Activated CD4-positive, alpha-beta T cell treated with anti-CD3 and anti-CD28 coated beads for 48 hours (primary cell): ENCODE results near the gene ADORA1.

ENCODE experiments used
- DNase-seq: peaks from one replicate; pipeline ENCODE4 v3.0.0-alpha.2; 2020

ADORA1 gene

GRCh38 chr1:203176273-203177035 is 48.9 kb downstream of the ADORA1 start:
- DNase-seq: no peak

- DNase-seq: no peak
Measured at GRCh38 chr1:203177036-203177405, 49.5 kb downstream of the ADORA1 start.

DNA sequence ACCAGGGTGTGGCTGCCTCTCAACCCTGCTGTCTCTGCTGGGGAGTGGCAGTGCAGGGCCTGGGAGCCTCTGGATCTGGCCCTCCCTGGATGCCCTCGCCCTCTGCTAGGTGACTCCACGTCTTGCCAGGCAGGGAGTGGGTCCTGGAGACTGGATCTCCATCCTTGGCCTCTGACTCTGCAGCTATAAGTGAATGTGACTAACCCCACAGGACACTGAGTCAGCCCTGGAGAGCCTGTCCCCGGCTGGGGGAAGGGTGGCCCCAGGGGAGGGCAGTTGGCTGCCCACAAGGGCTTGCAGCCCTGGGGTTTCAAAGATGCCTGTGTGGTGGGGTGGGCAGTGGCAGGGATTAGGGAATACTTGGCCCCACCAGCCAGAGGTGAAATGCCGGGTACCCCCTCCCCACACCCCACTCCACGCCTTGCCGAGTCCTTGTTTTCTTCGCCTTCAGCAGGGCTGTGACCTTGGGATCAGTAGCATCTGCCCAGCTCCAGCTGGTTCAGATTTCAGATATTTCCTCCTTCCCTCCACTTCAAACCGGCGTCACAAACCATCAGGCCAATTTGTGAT is 50.0 kb downstream of the ADORA1 start:
- DNase-seq: no peak

GRCh38 chr1:203178083-203178482 is 50.6 kb downstream of the ADORA1 start:
- DNase-seq: no peak

- DNase-seq: no peak
Measured at GRCh38 chr1:203178821-203179666, 51.5 kb downstream of the ADORA1 start.

DNA sequence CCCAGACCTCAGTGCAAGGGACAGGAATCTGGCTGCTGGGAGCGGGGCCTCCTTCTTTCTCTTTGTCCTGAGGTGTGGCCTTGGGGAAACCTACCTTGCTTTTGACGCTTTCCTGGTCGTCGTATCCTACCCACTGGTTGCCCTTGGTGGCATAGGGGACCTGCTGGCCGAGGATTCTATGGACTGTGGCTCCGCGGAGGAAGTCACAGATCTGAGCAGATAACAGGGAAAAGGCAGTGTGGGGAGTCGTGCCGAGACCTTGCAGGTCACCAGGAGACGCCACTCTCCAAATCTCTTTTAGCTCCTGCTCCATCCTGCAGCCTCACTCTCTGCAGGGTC is 52.1 kb downstream of the ADORA1 start:
- no peak for DNase-seq

DNA sequence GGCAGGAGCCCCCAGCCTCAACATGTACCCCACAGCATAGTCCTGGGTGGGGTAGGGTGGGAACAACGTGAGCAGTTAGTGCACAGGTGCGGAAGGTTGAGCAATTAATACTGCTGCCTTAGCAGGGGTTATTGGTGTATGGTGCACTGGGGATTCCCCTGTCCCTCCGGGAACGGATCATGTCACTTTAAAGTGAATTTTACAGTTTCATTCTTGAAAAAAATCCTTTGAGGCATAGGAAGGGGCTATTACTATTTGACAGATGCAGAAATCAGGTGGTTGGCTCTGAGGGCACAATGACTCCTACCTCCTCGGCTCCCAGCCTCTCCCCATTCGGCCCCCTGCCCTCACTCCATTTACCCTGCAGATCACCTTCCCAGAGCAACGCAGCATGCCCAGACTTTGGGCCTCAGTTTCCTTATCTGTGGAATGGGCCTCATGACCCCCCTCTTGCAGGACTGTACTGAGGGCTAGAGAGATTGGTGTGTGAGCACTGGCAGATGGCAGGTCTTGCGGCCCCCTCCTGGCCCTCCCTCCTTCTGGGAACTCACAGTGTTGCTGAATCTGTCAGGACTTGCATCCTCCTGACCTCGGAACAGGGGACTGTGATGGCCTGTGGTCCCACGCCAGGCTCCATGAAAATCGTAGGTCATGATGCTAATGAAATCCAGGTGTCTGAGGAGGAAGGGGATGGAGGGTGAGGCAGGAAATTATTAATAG is 53.2 kb downstream of the ADORA1 start:
- no peak for DNase-seq

DNA sequence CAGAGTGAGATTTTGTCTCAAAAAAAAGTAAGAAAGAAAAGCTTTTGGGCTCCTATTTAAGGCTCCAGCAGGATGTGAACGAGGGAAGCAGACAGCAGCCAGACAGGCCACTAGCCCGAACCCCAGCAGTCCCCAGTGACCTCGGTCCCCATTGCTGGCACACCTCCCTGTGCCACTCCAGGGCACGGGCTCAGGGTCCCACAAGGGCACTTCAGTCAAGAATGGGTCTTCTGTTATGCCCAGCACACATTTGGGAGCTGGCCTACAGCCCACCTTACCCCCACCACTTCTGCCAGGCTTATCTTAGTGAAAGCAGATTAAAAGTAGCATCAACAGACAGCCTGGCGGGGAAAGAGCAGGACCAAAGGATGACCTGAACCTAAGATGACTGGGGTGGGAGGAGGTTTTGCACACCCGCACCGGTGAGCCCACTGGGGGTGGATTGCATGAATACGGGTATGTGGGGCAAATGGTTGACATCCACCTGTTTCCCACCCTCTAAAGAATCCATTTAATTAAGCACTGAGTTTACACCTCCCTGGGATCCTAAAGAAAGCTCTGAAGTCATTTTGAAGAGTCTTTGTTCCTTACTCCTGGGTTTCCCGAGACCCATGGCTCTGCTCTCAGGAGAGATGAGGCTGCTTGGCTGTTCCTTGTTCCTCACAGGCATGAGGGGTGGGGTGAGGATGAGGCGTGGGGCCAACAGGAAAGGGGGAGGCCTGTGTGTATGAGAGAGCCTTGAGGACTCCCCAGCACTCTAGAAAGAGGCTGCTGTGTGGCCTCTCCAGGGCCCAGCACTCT is 54.3 kb downstream of the ADORA1 start:
- no peak for DNase-seq

GRCh38 chr1:203182387-203182953 is 54.9 kb downstream of the ADORA1 start:
- no peak for DNase-seq

DNA sequence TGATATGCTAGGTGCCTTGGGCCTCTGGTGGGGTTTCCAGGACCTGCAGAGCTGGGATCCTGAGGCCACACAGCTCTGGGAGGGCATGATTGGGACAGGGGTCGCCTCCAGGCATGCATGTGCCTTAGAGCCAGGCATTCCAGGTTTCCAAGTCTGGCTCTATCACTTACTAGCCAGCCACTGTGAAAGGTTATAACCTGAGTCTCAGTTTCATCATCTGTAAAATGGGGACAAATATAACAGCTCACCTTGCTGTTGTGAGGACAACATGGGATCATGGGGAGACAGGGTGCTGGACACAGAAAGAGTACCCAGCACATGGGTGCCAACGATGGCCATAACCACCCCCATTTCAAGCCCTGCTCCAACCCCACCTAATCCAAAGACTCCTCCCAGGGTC is 56.3 kb downstream of the ADORA1 start:
- no peak for DNase-seq

DNA sequence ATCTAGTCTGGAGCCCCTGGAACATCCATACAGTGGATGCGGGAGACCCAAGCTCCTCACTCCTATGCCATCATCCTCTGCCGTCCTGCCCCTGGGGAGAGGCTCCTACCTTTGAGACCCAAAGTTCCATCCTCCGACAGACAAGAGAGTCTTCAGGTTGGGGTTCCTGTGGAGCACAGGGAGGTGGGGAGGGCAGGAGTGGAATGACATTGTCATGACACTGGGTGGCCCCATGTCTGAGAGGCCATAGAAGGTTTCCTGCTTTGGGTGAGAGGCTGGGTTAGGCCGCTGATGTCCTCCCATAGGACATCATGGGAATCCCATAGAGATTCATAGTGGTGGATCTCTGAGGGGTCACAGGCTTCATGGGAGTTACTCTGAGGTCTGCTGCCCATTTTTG is 56.9 kb downstream of the ADORA1 start:
- no peak for DNase-seq

DNA sequence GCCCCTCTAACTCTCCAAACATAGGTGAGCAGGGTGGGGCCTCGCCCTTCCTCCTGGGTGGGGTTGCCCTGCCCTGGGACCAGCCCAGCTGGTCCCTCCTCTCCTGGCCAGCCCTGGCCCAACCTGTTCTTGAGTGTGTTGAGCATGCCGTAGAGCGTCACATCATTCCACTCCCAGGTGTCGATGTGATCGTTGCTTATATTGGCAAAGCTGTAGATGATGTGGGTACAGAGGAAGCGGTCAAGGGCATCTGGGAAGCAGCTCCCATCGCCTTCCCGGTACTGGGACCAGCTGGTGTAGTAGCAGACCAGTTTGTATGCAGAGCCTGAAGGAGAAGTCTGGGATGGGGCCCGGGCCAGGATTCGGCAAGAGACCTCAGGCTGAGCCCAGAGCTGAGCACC is 57.5 kb downstream of the ADORA1 start:
- no peak for DNase-seq

GRCh38 chr1:203185585-203185984 is 58.1 kb downstream of the ADORA1 start:
- no peak for DNase-seq

- no peak for DNase-seq
Measured at GRCh38 chr1:203186091-203186445, 58.5 kb downstream of the ADORA1 start.

- DNase-seq: no peak
Measured at GRCh38 chr1:203186446-203187303, 59.1 kb downstream of the ADORA1 start, which contains the start of gene CHI3L1. Gene CHI3L1 (minus strand): TSS chr1:203186704. CDS start chr1:203186623, 81 bp downstream.

GRCh38 chr1:203187304-203187685 is 59.8 kb downstream of the ADORA1 start:
- no peak for DNase-seq

DNA sequence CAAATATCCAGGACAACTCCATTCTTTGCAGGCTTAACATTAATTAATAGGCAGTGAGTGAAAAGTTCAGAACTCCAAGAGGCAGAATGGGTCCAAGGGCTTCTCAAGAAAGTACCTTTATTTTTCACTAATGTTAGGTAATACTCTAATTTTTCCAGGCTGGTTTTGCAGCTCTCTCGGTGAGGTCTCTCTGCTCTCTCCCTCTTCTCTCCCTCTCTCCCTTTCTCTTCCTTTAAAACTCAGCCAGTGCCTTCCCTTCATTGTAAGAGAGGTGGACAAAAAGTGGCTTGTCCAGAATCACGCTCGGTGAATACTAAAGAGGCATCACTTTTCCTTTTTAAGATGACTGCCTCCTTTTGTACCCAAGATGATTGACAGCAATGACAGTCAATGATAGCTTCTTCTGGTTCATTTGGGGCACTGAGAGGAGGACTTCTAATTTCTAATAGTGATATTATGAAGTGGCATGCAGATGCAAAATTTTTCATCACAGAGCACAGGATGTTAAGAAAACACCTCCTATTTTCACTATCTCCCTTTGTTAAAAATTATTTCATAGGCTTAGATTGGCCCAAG is 60.3 kb downstream of the ADORA1 start:
- DNase-seq: no peak

DNA sequence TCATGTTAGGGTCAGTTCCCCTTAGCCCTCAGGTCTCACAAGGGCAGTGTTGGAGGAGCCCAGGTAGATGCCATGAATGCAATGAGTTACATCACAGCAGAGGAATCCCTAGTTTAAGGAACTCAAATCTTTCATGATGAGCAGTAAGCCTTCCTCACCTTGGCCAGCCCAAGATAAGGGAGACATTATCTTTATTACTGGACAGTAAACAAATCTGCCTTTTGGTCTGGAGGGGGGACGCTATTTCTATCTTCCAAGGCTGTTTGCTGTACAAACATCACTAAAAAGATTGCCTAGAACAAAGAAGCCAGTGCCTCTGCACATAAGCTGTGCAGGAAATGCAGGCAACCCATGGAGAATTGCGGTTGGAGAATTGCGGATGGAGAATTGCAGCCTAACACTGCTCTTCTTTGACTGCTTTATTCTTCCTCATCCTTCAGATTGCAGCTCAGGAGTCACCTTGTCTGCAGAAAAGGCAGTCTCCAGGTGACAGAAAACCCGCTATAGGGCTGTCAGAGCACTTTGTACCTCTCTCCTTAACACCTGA is 61.2 kb downstream of the ADORA1 start:
- no peak for DNase-seq

DNA sequence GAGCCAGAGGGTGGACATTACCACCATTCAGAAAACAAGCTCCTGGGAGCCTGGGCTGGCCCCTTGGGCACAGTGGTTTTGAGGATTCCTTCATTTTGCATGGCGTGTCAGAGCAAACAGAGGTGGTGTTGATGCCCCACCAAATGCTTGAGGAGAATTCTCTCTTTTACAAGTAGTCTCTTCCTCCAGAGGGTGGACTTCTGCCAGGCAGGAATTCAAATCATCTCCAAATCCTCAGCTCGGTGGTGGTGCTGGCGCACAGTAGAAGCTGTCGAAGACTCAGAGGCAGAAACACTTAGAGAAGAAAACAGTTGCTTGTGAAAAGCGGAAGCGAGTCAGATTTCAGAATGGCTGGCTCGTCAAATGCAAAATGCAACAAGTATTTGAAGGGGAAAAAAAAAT is 62.4 kb downstream of the ADORA1 start:
- DNase-seq: no peak

- no peak for DNase-seq
Measured at GRCh38 chr1:203190949-203191348, 63.4 kb downstream of the ADORA1 start.

DNA sequence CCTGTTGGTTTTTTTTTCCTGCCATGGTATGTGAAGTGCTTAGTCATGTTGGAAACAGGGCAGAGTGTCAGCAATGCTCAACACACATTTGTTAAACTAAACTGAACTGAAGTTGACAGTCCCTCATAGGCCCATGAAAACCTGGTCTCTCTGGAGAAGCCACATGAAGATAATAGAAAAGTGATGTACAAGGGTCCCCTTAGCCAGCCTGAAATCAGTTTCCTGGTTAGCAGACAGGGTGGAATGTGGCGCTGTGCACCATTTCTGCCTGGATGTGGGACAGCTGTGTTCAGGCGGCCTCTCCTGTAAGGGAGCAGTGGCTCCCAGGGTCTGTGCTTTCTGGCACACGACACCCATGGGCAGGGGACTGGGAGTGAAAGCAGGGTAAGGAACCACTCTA is 68.8 kb downstream of the ADORA1 start:
- DNase-seq: no peak
